Activated naive CD8-positive, alpha-beta T cell treated with anti-CD3 and anti-CD28 coated beads for 36 hours (primary cell): ENCODE data around the gene EXOC3. TPM values are rescaled to one million over a fixed set of nuclear protein-coding genes. Genes with fewer than 3 reads are reported as not detected.

Experiments used
- DNase-seq: peaks from one replicate; pipeline ENCODE4 v3.0.0; 2021
- H3K27ac Mint-ChIP-seq: one replicate; pipeline ENCODE4 v1.8.0; 2022; ENCODE audit warnings: mild to moderate bottlenecking, moderate library complexity, mixed read lengths
- H3K27me3 Mint-ChIP-seq: one replicate; pipeline ENCODE4 v1.8.0; 2022; ENCODE audit warnings: mild to moderate bottlenecking, mixed read lengths
- H3K36me3 Mint-ChIP-seq: one replicate; pipeline ENCODE4 v1.8.0; 2021; ENCODE audit warnings: mild to moderate bottlenecking, mixed read lengths
- H3K4me1 Mint-ChIP-seq: one replicate; pipeline ENCODE4 v1.8.0; 2021; ENCODE audit warnings: mixed read lengths
- H3K4me3 Mint-ChIP-seq: one replicate; pipeline ENCODE4 v1.8.0; 2022; ENCODE audit warnings: mild to moderate bottlenecking, moderate library complexity, mixed read lengths
- H3K9me3 Mint-ChIP-seq: one replicate; pipeline ENCODE4 v1.8.0; 2022; ENCODE audit warnings: mixed read lengths
- total RNA-seq, 2 experiments: library from RNA; stranded (reverse); gene quantifications; one replicate each; pipeline ENCODE4 v1.2.3, GENCODE V29; 2021

The EXOC3 gene
- total RNA-seq, 2 experiments from 2014 or later = 58.2 to 61.2 TPM

- H3K27me3 Mint-ChIP-seq = no peaks in the 10 kb centered on the region
- no peaks in the 10 kb centered on the region for H3K9me3 Mint-ChIP-seq
- peaks cover 48% of the 10 kb centered on the region for H3K4me1 Mint-ChIP-seq
- DNase-seq = no peak
- peaks cover 61% of the 10 kb centered on the region for H3K36me3 Mint-ChIP-seq
- peak overlapping the region; percentile 81 for H3K27ac Mint-ChIP-seq
- H3K4me3 Mint-ChIP-seq = peak overlapping the region; percentile 18
Measured at GRCh38 chr5:463301-463700, 20.3 kb downstream of the EXOC3 start.

- Mint-ChIP-seq H3K4me1 (peaks cover 42% of the 10 kb centered on the region), H3K27me3 (no peaks in the 10 kb centered on the region), H3K4me3 (peak overlapping the region; percentile 22), H3K9me3 (no peaks in the 10 kb centered on the region), H3K27ac (peak overlapping the region; percentile 82), H3K36me3 (peaks cover 55% of the 10 kb centered on the region)
- peak; percentile 60 for DNase-seq
Measured at GRCh38 chr5:463952-464351, 21.0 kb downstream of the EXOC3 start.

GRCh38 chr5:464446-464842, 21.5 kb downstream of the EXOC3 start:
- no peaks in the 10 kb centered on the region for H3K9me3 Mint-ChIP-seq
- DNase-seq = no peak
- peak overlapping the region; percentile 82 for H3K27ac Mint-ChIP-seq
- no peaks in the 10 kb centered on the region for H3K27me3 Mint-ChIP-seq
- peaks cover 50% of the 10 kb centered on the region for H3K36me3 Mint-ChIP-seq
- H3K4me1 Mint-ChIP-seq = peaks cover 37% of the 10 kb centered on the region
- H3K4me3 Mint-ChIP-seq = peak overlapping the region; percentile 22

- Mint-ChIP-seq H3K27me3 (no peaks in the 10 kb centered on the region), H3K36me3 (peaks cover 45% of the 10 kb centered on the region), H3K4me1 (peaks cover 36% of the 10 kb centered on the region), H3K27ac (peak overlapping the region; percentile 82), H3K9me3 (no peaks in the 10 kb centered on the region), H3K4me3 (no peak overlapping the region)
- no peak for DNase-seq
Measured at GRCh38 chr5:464843-465590, 22.0 kb downstream of the EXOC3 start.

- Mint-ChIP-seq H3K36me3 (peaks cover 41% of the 10 kb centered on the region), H3K27ac (peak overlapping the region; percentile 1), H3K9me3 (no peaks in the 10 kb centered on the region), H3K4me1 (peaks cover 34% of the 10 kb centered on the region), H3K4me3 (no peak overlapping the region), H3K27me3 (no peaks in the 10 kb centered on the region)
- DNase-seq = no peak
Measured at GRCh38 chr5:465591-466403, 22.8 kb downstream of the EXOC3 start.

- H3K36me3 Mint-ChIP-seq = peaks cover 45% of the 10 kb centered on the region
Measured at GRCh38 chr5:466661-467310, 23.8 kb downstream of the EXOC3 start.

GRCh38 chr5:468401-468800, 25.4 kb downstream of the EXOC3 start:
- peaks cover 29% of the 10 kb centered on the region for H3K4me1 Mint-ChIP-seq
- H3K27ac Mint-ChIP-seq = no peak overlapping the region

More at GRCh38 chr5:466661-467310, 23.8 kb downstream of the EXOC3 start:
- Mint-ChIP-seq H3K27me3 (no peaks in the 10 kb centered on the region), H3K27ac (no peak overlapping the region), H3K4me1 (peaks cover 39% of the 10 kb centered on the region), H3K4me3 (no peak overlapping the region), H3K9me3 (no peaks in the 10 kb centered on the region)
- DNase-seq = no peak

GRCh38 chr5:469752-470483, 26.9 kb downstream of the EXOC3 start:
- peaks cover 21% of the 10 kb centered on the region for H3K4me1 Mint-ChIP-seq
- H3K36me3 Mint-ChIP-seq = peaks cover 21% of the 10 kb centered on the region
- H3K27ac Mint-ChIP-seq = no peak overlapping the region
- no peaks in the 10 kb centered on the region for H3K27me3 Mint-ChIP-seq
- no peaks in the 10 kb centered on the region for H3K9me3 Mint-ChIP-seq
- DNase-seq = no peak
- H3K4me3 Mint-ChIP-seq = peak overlapping the region; percentile 18

More at GRCh38 chr5:468401-468800, 25.4 kb downstream of the EXOC3 start:
- no peaks in the 10 kb centered on the region for H3K27me3 Mint-ChIP-seq
- peaks cover 33% of the 10 kb centered on the region for H3K36me3 Mint-ChIP-seq
- H3K4me3 Mint-ChIP-seq = no peak overlapping the region
- no peak for DNase-seq
- no peaks in the 10 kb centered on the region for H3K9me3 Mint-ChIP-seq

GRCh38 chr5:470961-471749, 28.2 kb downstream of the EXOC3 start:
- Mint-ChIP-seq H3K27ac (peak overlapping the region; percentile 87), H3K27me3 (peaks cover 3% of the 10 kb centered on the region), H3K36me3 (peaks cover 21% of the 10 kb centered on the region), H3K9me3 (no peaks in the 10 kb centered on the region), H3K4me1 (peaks cover 24% of the 10 kb centered on the region), H3K4me3 (peak overlapping the region; percentile 86)
- no peak for DNase-seq

GRCh38 chr5:471750-472058, 28.7 kb downstream of the EXOC3 start:
- H3K4me1 Mint-ChIP-seq = peaks cover 24% of the 10 kb centered on the region
- H3K27ac Mint-ChIP-seq = peak overlapping the region; percentile 87
- H3K36me3 Mint-ChIP-seq = peaks cover 21% of the 10 kb centered on the region
- H3K27me3 Mint-ChIP-seq = peaks cover 3% of the 10 kb centered on the region
- no peak for DNase-seq
- H3K9me3 Mint-ChIP-seq = no peaks in the 10 kb centered on the region
- peak overlapping the region; percentile 86 for H3K4me3 Mint-ChIP-seq

- H3K9me3 Mint-ChIP-seq = no peaks in the 10 kb centered on the region
- peaks cover 21% of the 10 kb centered on the region for H3K36me3 Mint-ChIP-seq
- H3K4me1 Mint-ChIP-seq = peaks cover 24% of the 10 kb centered on the region
- peak overlapping the region; percentile 87 for H3K27ac Mint-ChIP-seq
- H3K4me3 Mint-ChIP-seq = peak overlapping the region; percentile 86
- H3K27me3 Mint-ChIP-seq = peaks cover 8% of the 10 kb centered on the region
- peak; percentile 31 for DNase-seq
Measured at GRCh38 chr5:472076-472655, 29.2 kb downstream of the EXOC3 start.

- H3K36me3 Mint-ChIP-seq = peaks cover 21% of the 10 kb centered on the region
- H3K4me3 Mint-ChIP-seq = peak overlapping the region; percentile 86
- peaks cover 24% of the 10 kb centered on the region for H3K4me1 Mint-ChIP-seq
- DNase-seq = peak; percentile 93
- H3K9me3 Mint-ChIP-seq = no peaks in the 10 kb centered on the region
- peaks cover 8% of the 10 kb centered on the region for H3K27me3 Mint-ChIP-seq
- peak overlapping the region; percentile 87 for H3K27ac Mint-ChIP-seq
Measured at GRCh38 chr5:472656-473550, 29.9 kb downstream of the EXOC3 start.
